Measurements from ENCODE around the gene FOXP3. TPM values are rescaled to one million over a fixed set of nuclear protein-coding genes. Genes with fewer than 3 reads are reported as not detected.

The FOXP3 gene
- polyA plus RNA-seq, 1 experiment: 0.09 TPM

GRCh38 chrX:49250066-49250465 lies 14.4 kb downstream of the FOXP3 start:
- TF ChIP-seq CTCF (IDR thresholded peaks at IDR 0.05; ENCODE audit: low read depth, low read length): no peak
- H3K4me3 ChIP-seq (ENCODE audit: low read depth, low read length): no peak overlapping the region
- no peaks in the 10 kb centered on the region for H3K9me3 ChIP-seq (ENCODE audit: control insufficient read depth, insufficient read depth, low read length)
- ChIA-PET CTCF (no interaction called here), POLR2A (interaction anchor here (1.6 kb wide), 1 partner anchor 19 kb away, joined by 4 read pairs; the partner anchor contains the start of gene PPP1R3F)
- H3K27ac ChIP-seq (ENCODE audit: low read depth, low read length): no peak overlapping the region
- no peak for DNase-seq (ENCODE audit: low read depth, low spot score)
- H3K27me3 ChIP-seq (ENCODE audit: control insufficient read depth, insufficient read depth, low read length): no peaks in the 10 kb centered on the region

DNA sequence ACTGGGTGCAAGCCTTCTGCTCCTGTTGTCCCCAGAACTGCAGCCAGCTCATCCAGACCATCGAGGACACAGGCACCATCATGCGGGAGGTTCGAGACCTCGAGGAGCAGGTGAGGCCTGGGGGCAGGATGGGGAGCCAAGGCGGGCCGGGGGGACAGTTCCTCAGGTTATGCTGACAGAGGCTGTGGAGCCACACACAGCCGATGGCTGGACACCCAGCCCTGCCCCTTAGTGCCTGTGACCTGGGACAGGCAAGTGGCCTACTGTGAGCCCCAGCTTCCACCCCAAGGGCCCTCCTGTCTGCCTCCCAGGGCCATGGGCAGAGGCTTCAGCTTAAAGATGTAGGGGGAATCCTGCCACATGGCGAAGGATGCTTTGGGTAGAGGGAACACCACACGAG lies 14.9 kb downstream of the FOXP3 start:
- H3K4me3 ChIP-seq (ENCODE audit: low read depth, low read length): no peak overlapping the region
- CTCF ChIA-PET: interaction anchor here (0.9 kb wide), 1 partner anchor 20 kb away, joined by 3 read pairs; the partner anchor contains the start of gene PPP1R3F
- no peak for TF ChIP-seq CTCF (IDR thresholded peaks at IDR 0.05; ENCODE audit: low read depth, low read length)
- POLR2A ChIA-PET: interaction anchor here (1.6 kb wide), 1 partner anchor 20 kb away, joined by 4 read pairs; the partner anchor contains the start of gene PPP1R3F
- no peak overlapping the region for H3K27ac ChIP-seq (ENCODE audit: low read depth, low read length)
- no peak for DNase-seq (ENCODE audit: low read depth, low spot score)
- no peaks in the 10 kb centered on the region for H3K27me3 ChIP-seq (ENCODE audit: control insufficient read depth, insufficient read depth, low read length)
- H3K9me3 ChIP-seq (ENCODE audit: control insufficient read depth, insufficient read depth, low read length): no peaks in the 10 kb centered on the region

DNA sequence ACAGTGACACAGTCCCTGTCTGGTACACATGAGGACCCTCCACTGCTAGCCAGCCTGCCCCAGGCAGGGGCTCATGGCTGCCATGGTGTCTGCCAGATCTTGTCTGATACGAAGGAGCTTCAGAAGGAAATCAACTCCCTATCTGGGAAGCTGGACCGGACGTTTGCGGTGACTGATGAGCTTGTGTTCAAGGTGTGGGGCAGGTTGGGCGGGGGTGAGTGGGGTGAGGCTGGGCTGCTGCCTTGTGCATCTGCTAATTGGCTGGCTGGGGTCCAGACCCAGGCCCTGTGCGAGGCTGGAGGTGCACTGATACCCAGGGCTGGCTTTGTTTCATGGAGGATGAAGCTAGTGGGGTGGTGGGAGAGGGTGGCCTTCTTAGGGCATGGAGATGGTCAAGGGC lies 15.4 kb downstream of the FOXP3 start:
- CTCF ChIA-PET: interaction anchor here (0.9 kb wide), 1 partner anchor 20 kb away, joined by 3 read pairs; the partner anchor contains the start of gene PPP1R3F
- POLR2A ChIA-PET: interaction anchor here (1.6 kb wide), 1 partner anchor 20 kb away, joined by 4 read pairs; the partner anchor contains the start of gene PPP1R3F
- no peaks in the 10 kb centered on the region for H3K27me3 ChIP-seq (ENCODE audit: control insufficient read depth, insufficient read depth, low read length)

DNA sequence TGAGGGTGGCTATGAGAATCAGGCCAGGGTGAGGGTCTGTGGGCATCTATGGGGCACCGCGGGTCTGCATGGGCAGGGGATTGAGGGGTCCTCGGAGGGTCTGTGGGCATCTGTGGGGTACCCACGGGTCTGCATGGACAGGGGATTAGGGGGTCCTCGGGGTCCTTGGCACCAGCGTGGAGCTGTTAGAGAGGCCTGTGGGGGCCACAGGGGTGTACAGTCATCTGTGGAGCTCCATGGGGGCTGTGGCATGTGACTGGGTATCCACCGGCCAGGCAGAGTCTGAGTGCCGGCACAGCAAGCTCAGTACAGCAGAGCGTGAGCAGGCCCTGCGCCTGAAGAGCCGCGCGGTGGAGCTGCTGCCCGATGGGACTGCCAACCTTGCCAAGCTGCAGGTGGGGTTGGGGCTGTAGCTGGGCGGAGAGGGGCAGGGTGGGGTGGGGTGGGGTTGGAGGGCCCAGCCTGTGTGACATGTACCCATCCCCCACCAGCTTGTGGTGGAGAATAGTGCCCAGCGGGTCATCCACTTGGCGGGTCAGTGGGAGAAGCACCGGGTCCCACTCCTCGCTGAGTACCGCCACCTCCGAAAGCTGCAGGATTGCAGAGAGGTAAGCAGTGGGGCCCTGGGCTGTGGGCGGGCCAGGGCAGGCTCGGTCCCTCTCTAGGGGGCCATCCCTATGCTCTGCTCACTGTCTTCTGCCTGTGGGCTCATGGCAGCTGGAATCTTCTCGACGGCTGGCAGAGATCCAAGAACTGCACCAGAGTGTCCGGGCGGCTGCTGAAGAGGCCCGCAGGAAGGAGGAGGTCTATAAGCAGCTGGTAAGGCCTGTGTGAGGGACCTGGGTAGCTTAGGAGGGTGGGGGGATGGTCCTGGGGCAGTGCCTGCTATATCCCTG lies 16.3 kb downstream of the FOXP3 start:
- TF ChIP-seq CTCF (IDR thresholded peaks at IDR 0.05; ENCODE audit: low read depth, low read length): no peak
- ChIA-PET CTCF (interaction anchor here (0.9 kb wide), 1 partner anchor 21 kb away, joined by 3 read pairs; the partner anchor contains the start of gene PPP1R3F), POLR2A (no interaction called here)
- Histone ChIP-seq H3K27ac (ENCODE audit: low read depth, low read length) (no peak overlapping the region), H3K9me3 (ENCODE audit: control insufficient read depth, insufficient read depth, low read length) (no peaks in the 10 kb centered on the region), H3K27me3 (ENCODE audit: control insufficient read depth, insufficient read depth, low read length) (no peaks in the 10 kb centered on the region), H3K4me3 (ENCODE audit: low read depth, low read length) (no peak overlapping the region)
- DNase-seq (ENCODE audit: low read depth, low spot score): no peak

More for the DNA sequence above, 15.4 kb downstream of the FOXP3 start:
- DNase-seq (ENCODE audit: low read depth, low spot score): no peak
- no peak for TF ChIP-seq CTCF (IDR thresholded peaks at IDR 0.05; ENCODE audit: low read depth, low read length)
- Histone ChIP-seq H3K9me3 (ENCODE audit: control insufficient read depth, insufficient read depth, low read length) (no peaks in the 10 kb centered on the region), H3K4me3 (ENCODE audit: low read depth, low read length) (no peak overlapping the region), H3K27ac (ENCODE audit: low read depth, low read length) (no peak overlapping the region)

DNA sequence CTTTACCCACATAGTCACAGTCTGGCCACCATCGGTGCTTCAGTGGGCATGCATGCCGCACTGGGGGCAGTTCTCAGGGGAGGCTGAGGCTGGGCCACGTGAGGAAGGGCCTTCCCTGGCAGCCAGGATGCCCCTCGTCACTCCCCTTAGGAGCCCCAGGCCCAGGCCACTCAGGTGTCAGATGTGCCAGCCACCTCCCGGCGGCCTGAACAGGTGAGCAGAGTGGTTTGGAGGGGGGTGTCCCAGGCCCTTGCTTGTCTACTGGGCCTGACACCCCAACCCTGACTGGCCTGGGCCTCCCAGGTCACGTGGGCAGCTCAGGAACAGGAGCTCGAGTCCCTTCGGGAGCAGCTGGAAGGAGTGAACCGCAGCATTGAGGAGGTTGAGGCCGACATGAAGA lies 17.2 kb downstream of the FOXP3 start:
- POLR2A ChIA-PET: no interaction called here

More for the DNA sequence above, 17.2 kb downstream of the FOXP3 start:
- H3K4me3 ChIP-seq (ENCODE audit: low read depth, low read length): no peak overlapping the region
- DNase-seq (ENCODE audit: low read depth, low spot score): no peak
- H3K27me3 ChIP-seq (ENCODE audit: control insufficient read depth, insufficient read depth, low read length): no peaks in the 10 kb centered on the region
- no peak overlapping the region for H3K27ac ChIP-seq (ENCODE audit: low read depth, low read length)
- no peak for TF ChIP-seq CTCF (IDR thresholded peaks at IDR 0.05; ENCODE audit: low read depth, low read length)
- H3K9me3 ChIP-seq (ENCODE audit: control insufficient read depth, insufficient read depth, low read length): no peaks in the 10 kb centered on the region
- CTCF ChIA-PET: no interaction called here
